GM12878 (cell line): ENCODE measurements around the gene PDX1. TPM values are rescaled to one million over a fixed set of nuclear protein-coding genes. Genes with fewer than 3 reads are reported as not detected.

Source experiments
- ATAC-seq: fragments of 200-7000 bp; cut with Tn5 transposase; 3 replicates; pipeline ENCODE4 v1.9.1; 2020; ENCODE audit warnings: mild to moderate bottlenecking, moderate library complexity
- BruUV-seq: library from RNA; stranded (reverse); fragments of 400-500 nt; replicated peaks from 2 replicates; lab custom pipeline; 2021; lab: Mats Ljungman, UMichigan
- CTCF ChIA-PET: fragments of 300-600 bp; sonication (Branson Sonifier 250); formaldehyde crosslinking; extraction: SDS; loops from one replicate; lab custom pipeline; 2021; ENCODE audit warnings: inconsistent platforms; lab: Yijun Ruan, JAX
- POLR2A ChIA-PET: fragments of 350-600 bp; formaldehyde crosslinking; extraction: SDS; loops from one replicate; lab custom pipeline; 2021; ENCODE audit warnings: inconsistent platforms; lab: Charles Lee
- RAD21 ChIA-PET: fragments of 300-600 bp; sonication (Branson Sonifier 250); formaldehyde crosslinking; loops from one replicate; lab custom pipeline; 2023; ENCODE audit warnings: antibody characterized with exemption; ENCODE audit not compliant: unreplicated experiment; lab: Charles Lee
- SMC1A ChIA-PET: fragments of 300-600 bp; sonication (Branson Sonifier 250); formaldehyde crosslinking; loops from one replicate; lab custom pipeline; 2023; ENCODE audit not compliant: unreplicated experiment, uncharacterized antibody; lab: Charles Lee
- DNase-seq: peaks from one replicate; pipeline ENCODE4 v3.0.0-alpha.2; 2011; ENCODE audit warnings: low read depth, low spot score
- FAIRE-seq: peaks from 3 replicates; lab custom pipeline; 2011; peaks lifted over from hg19 to GRCh38; lab: Jason Lieb, UNC
- H2AFZ ChIP-seq: 2 replicates; pipeline ENCODE4 v1.6.0; 2011; ENCODE audit warnings: low read depth, low read length, control low read depth; ENCODE audit not compliant: control insufficient read depth
- H3K27ac ChIP-seq: 2 replicates; pipeline ENCODE4 v1.5.1; 2011; ENCODE audit warnings: control low read depth; ENCODE audit not compliant: control insufficient read depth, insufficient read depth
- H3K27me3 ChIP-seq, 2 experiments: replicated peaks in 1 of 2; 2 replicates each; pipeline versions ENCODE4 v1.6.0 to v1.6.1; 2011; ENCODE audit warnings: low read length in 1 of 2; ENCODE audit not compliant: control insufficient read depth in 2 of 2, insufficient read depth in 2 of 2
- H3K36me3 ChIP-seq, 2 experiments: 2 replicates each; pipeline ENCODE4 v1.5.1; 2011; ENCODE audit warnings: low read length in 1 of 2; ENCODE audit not compliant: control insufficient read depth in 2 of 2, insufficient read depth in 2 of 2
- H3K4me1 ChIP-seq: 2 replicates; pipeline ENCODE4 v1.6.1; 2011; ENCODE audit warnings: mild to moderate bottlenecking, low read length, moderate library complexity, mixed read lengths; ENCODE audit not compliant: control insufficient read depth, insufficient read depth
- H3K4me2 ChIP-seq: 2 replicates; pipeline ENCODE4 v1.6.0; 2011; ENCODE audit warnings: control low read depth; ENCODE audit not compliant: control insufficient read depth, insufficient read depth
- H3K4me3 ChIP-seq: fragments of 200-600 bp; sonication (generic); 2 replicates; pipeline ENCODE4 v1.5.1; 2016
- H3K79me2 ChIP-seq: 2 replicates; pipeline ENCODE4 v1.6.0; 2011; ENCODE audit warnings: low read length; ENCODE audit not compliant: control insufficient read depth, insufficient read depth
- H3K9ac ChIP-seq: 2 replicates; pipeline ENCODE4 v1.8.0; 2011; ENCODE audit warnings: low read length, control low read depth, mixed read lengths; ENCODE audit not compliant: control insufficient read depth, insufficient read depth
- H3K9me3 ChIP-seq: replicated peaks from 3 replicates; pipeline ENCODE4 v1.5.1; 2011; ENCODE audit warnings: mild to moderate bottlenecking, low read length; ENCODE audit not compliant: control insufficient read depth, insufficient read depth
- H4K20me1 ChIP-seq: 2 replicates; pipeline ENCODE4 v1.6.0; 2011; ENCODE audit not compliant: control insufficient read depth, insufficient read depth
- HDAC6 ChIP-seq: fragments of 200-600 bp; sonication (generic); IDR thresholded peaks from one replicate; pipeline ENCODE4 v1.8.0; 2017; ENCODE audit warnings: antibody characterized with exemption; ENCODE audit not compliant: unreplicated experiment
- RUNX3 ChIP-seq: IDR thresholded peaks from 2 replicates; pipeline ENCODE4 v1.6.1; 2012; ENCODE audit warnings: low read length, inconsistent platforms
- SRF ChIP-seq, 2 experiments: IDR thresholded peaks; 2 replicates each; pipeline ENCODE4 v1.6.1; 2011; ENCODE audit warnings: low read depth in 2 of 2, low read length in 2 of 2, mild to moderate bottlenecking in 1 of 2, moderate library complexity in 1 of 2
- SUZ12 ChIP-seq: fragments of 200-600 bp; sonication (generic); IDR thresholded peaks from one replicate; pipeline ENCODE4 v1.6.1; 2018; ENCODE audit warnings: antibody characterized with exemption, mild to moderate bottlenecking; ENCODE audit not compliant: unreplicated experiment
- WGBS: methylation state at CpG from one replicate; pipeline ENCODE4 v1.1.6; 2016; ENCODE audit warnings: low lambda C conversion rate; ENCODE audit not compliant: insufficient replicate concordance, insufficient coverage; ENCODE audit errors: missing lambda C conversion rate; 5-methylcytosine and 5-hydroxymethylcytosine counted together
- in situ Hi-C: fragments of 300-500 bp; cut with MboI; formaldehyde crosslinking; loops from 9 replicates; pipeline ENCODE4 v1.14.3; 2018; ENCODE audit warnings: mixed read lengths
- intact Hi-C: fragments of 100-400 bp; cut with micrococcal nuclease; formaldehyde crosslinking; loops from one replicate; pipeline ENCODE4 v1.14.2; 2022; ENCODE audit not compliant: unreplicated experiment
- polyA plus RNA-seq, 11 experiments: library from polyadenylated mRNA; depleted of rRNA in 4 of 11; unstranded in 6 of 11; stranded (reverse) in 5 of 11; fragments of >200 nt; fragmentation: Nextera tagmentation in 4 of 11; fragmentation: Illumina TruSeq in 1 of 11; extraction: Ambion mirVana in 4 of 11; extraction: Trizol in 1 of 11; gene quantifications; 1 replicate in 1 of 11; 2 replicates in 10 of 11; pipeline versions ENCODE4 v1.2.1 to v1.2.3, GENCODE V29; 2011 to 2016; ENCODE audit warnings: inconsistent platforms in 2 of 11, missing spikeins in 2 of 11, low read depth in 1 of 11
- total RNA-seq, 4 experiments: library from RNA; depleted of rRNA in 3 of 4; stranded (reverse); fragments of >200 nt in 3 of 4; fragmentation: Illumina TruSeq in 1 of 4; extraction: Trizol in 1 of 4; gene quantifications; 2 replicates each; pipeline versions ENCODE4 v1.2.1 to v1.2.3, GENCODE V29; 2013 to 2021

The PDX1 gene
- total and polyA plus RNA-seq, 10 of the 15 experiments (the other 5 are each of a cell fraction or from before 2014, with no cell fraction given): 0.02 to 0.03 TPM; not detected in 8

DNA sequence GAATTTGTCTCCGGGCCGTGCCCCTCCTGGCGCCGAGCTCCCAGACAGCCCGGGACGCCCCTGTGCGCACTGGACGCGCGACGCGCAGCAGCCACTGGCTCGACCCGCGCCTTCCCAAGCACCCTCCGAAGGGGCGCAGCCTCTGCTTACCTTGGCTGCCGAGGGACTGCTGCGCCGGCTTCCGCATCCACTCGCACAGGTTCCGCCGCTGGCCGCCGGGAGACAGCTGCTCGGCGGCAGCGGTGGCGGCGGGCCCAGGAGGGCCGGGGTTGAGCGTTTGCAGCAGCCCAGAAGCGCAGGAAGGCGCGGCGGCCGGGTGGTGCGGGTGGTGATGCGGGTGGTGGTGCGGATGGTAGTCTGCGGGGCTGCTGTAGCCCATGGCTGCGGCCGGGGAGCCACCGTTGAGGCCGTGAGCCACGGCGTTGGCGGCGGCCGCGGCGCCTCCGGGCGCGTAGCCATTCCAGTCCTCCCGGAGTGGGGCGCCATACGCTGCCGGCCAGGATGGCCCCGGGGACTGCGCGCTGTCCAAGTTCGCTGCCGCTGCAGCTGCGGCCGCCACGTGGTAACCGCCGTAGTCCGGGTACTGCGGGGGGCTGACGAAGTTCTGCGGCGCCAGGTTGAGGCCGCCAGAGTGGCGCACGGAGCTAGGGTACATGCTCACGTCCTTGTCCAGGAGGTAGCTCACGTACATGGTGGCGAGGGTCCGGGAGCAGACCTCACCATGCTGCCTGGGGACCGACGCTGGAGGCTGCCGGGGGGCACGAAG is 48.7 kb downstream of the PDX1 start:
- H3K27me3 ChIP-seq: peaks cover 16 to 22% of the 10 kb centered on the region in 2 experiments
- no peaks in the 10 kb centered on the region for H3K4me1 ChIP-seq
- ATAC-seq (no peak), DNase-seq (no peak), FAIRE-seq (no peak)
- BruUV-seq: no TSS peak
- ChIA-PET SMC1A (no interaction called here), CTCF (interaction anchor here (1.3 kb wide), 1 partner anchor 142 kb away, joined by 8 read pairs; no protein-coding TSS in a partner anchor), POLR2A (no interaction called here), RAD21 (no interaction called here)
- H3K4me2 ChIP-seq: no peak overlapping the region
- no peak overlapping the region for H3K4me3 ChIP-seq
- H3K36me3 ChIP-seq: no peaks in the 10 kb centered on the region
- intact Hi-C loops: no loop called here
- H4K20me1 ChIP-seq: no peaks in the 10 kb centered on the region
- H3K27ac ChIP-seq: no peak overlapping the region
- in situ Hi-C loops: no loop called here
- TF ChIP-seq SRF (IDR thresholded peaks at IDR 0.05; ENCODE audit: low read depth in 2 of 2, low read length in 2 of 2): 0 out of 4 replicates have a peak, but pooled peaks of 1 of the 2 experiments have one; percentile 16
- no peak for TF ChIP-seq RUNX3
- TF ChIP-seq HDAC6: peak; percentile 34
- TF ChIP-seq SUZ12: peak; percentile 14
- H3K79me2 ChIP-seq: no peaks in the 10 kb centered on the region
- no peak overlapping the region for H2AFZ ChIP-seq
- WGBS: 47% methylated on average over 66 of the region's 86 CpGs
- H3K9me3 ChIP-seq: no peaks in the 10 kb centered on the region
- H3K9ac ChIP-seq: no peak overlapping the region
